Measurements from ENCODE around the gene ZBTB32.

The ZBTB32 gene

DNA sequence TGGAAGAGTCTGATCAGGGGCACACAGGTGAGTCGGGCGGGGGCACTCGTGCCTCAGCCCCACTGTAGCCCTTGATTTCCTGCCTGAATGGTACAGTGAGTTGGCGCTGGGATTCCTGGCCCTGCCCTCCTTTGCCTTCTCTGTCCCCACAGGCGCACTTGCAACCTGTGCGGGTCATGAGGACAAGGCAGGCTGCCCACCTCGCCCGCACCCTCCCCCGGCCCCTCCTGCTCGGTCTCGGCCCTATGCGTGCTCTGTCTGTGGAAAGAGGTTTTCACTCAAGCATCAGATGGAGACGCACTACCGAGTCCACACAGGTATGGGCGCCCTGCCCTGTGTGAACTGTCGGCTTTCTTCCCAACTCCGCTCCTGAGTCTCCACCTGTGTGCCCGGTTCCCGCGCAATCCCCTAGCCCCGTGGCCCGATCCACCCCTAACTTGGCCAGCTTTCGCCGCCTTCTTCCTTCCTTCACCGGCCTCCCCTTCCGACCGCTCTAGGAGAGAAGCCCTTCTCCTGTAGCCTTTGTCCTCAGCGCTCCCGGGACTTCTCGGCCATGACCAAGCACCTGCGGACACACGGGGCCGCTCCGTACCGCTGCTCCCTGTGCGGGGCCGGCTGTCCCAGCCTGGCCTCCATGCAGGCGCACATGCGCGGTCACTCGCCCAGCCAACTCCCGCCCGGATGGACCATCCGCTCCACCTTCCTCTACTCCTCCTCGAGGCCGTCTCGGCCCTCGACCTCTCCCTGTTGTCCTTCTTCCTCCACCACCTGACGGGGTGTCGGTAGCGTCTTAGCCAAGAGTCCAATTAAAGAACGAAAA, 11.8 kb downstream of the ZBTB32 start:
- no peak for DNase-seq (ENCODE audit: low read depth)
- TF ChIP-seq CTCF (IDR thresholded peaks at IDR 0.05; ENCODE audit: insufficient read depth, low read depth, low read length, missing control alignments): no peak
- peak overlapping the region; percentile 90 for H3K4me3 ChIP-seq (ENCODE audit: low read depth, low read length)

DNA sequence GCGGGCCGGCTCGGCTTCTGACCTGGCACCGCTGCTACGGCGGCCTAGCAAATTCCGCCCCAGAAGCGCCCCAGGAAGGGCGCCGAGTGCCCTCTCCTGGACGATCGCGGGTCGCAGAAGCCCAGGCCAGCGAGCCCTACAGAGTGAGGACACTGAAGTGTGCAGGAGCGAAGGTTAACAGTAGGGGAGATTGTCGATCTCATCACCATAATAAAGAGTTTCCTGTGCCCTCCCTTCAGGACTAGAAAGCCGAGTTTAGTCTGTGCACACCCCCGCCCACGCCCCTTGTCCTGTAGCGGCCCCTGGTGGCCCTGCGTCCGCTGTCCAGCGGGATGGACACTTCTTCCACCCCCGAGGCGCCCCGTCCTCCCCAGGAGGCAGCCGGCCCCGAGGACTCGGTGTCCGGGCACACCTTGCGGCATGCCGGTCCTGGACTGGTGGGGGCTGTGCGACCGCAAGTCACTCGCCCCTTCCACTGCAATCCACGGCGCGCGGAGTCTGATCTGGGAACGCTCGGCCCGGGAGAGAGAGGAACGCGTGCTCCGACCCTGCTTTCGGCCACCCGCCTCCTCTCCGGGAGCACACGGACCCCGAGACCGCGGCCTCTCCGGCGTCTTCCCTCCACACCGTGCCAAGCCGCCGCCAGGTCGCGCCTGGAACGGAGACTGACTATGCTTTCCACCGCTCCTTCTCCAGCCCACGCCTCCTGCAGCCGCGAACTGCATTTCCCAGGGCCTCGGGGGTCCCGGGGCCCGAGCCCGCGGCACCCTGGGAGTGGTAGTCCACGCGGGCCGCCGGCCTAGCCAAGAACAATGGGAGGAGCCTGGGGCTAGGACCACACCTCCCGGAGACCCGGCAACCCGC, 12.7 kb downstream of the ZBTB32 start:
- TF ChIP-seq CTCF (IDR thresholded peaks at IDR 0.05; ENCODE audit: insufficient read depth, low read depth, low read length, missing control alignments): peak; percentile 72
- DNase-seq (ENCODE audit: low read depth): peak; percentile 89
- peak overlapping the region; percentile 90 for H3K4me3 ChIP-seq (ENCODE audit: low read depth, low read length)

- TF ChIP-seq CTCF (IDR thresholded peaks at IDR 0.05; ENCODE audit: insufficient read depth, low read depth, low read length, missing control alignments): no peak
- H3K4me3 ChIP-seq (ENCODE audit: low read depth, low read length): peak within 1 kb of the TSS; percentile 90
- peak; percentile 98 for DNase-seq (ENCODE audit: low read depth)
These were observed 13.4 kb downstream of the ZBTB32 start, which contains the start of gene KMT2B for GRCh38 chr19:35717665-35718344. Gene KMT2B (plus strand): TSS chr19:35718003. CDS start chr19:35718019, 16 bp downstream.

DNA sequence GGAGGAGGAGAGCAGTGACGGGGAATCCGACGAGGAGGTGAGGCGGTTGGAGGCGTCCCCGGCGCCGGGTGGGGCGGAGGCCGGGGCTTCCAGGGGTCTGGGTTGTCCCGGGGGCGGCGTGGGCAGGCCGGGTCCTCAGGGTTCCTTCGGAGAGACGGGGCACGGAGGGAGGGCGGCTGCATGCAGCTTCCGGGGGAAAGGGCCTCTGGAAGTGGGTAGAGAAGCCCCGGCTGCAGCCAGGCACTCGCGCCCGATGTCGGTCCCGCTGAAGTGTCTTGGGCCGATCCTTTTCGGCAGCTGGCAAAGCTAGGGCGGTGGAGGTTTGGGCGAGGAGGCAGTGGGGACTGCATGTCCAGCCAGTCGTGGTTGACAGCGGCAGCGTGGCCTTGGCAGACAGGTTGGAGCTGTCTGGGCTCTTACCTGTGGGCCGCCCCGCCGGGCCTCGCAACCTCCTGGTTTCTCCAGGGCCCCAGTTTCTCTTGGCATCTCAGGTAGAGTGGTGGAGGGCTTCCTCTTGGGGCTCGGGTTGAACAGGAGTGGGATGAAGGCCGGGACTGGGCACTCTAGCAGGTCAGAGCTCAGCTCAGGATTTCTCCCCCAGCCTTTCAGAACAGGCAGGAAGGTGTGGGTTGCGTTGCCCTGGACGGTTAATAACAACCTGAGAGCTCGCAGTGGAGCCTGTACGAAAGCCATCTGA, 14.1 kb downstream of the ZBTB32 start:
- DNase-seq (ENCODE audit: low read depth): peak; percentile 65
- H3K4me3 ChIP-seq (ENCODE audit: low read depth, low read length): peak overlapping the region; percentile 85
- TF ChIP-seq CTCF (IDR thresholded peaks at IDR 0.05; ENCODE audit: insufficient read depth, low read depth, low read length, missing control alignments): no peak

- H3K4me3 ChIP-seq (ENCODE audit: low read depth, low read length): peak overlapping the region; percentile 85
- DNase-seq (ENCODE audit: low read depth): no peak
These were observed 15.2 kb downstream of the ZBTB32 start for GRCh38 chr19:35719402-35720162.

More at GRCh38 chr19:35719402-35720162, 15.2 kb downstream of the ZBTB32 start:
- TF ChIP-seq CTCF (IDR thresholded peaks at IDR 0.05; ENCODE audit: insufficient read depth, low read depth, low read length, missing control alignments): no peak
